CD1c-positive myeloid dendritic cell (primary cell): Measurements from ENCODE around the gene C10orf95.

Experiments used
- DNase-seq: peaks from one replicate; pipeline ENCODE4 v3.0.0-alpha.2; 2016; ENCODE audit errors: extremely low spot score

C10orf95 gene

DNA sequence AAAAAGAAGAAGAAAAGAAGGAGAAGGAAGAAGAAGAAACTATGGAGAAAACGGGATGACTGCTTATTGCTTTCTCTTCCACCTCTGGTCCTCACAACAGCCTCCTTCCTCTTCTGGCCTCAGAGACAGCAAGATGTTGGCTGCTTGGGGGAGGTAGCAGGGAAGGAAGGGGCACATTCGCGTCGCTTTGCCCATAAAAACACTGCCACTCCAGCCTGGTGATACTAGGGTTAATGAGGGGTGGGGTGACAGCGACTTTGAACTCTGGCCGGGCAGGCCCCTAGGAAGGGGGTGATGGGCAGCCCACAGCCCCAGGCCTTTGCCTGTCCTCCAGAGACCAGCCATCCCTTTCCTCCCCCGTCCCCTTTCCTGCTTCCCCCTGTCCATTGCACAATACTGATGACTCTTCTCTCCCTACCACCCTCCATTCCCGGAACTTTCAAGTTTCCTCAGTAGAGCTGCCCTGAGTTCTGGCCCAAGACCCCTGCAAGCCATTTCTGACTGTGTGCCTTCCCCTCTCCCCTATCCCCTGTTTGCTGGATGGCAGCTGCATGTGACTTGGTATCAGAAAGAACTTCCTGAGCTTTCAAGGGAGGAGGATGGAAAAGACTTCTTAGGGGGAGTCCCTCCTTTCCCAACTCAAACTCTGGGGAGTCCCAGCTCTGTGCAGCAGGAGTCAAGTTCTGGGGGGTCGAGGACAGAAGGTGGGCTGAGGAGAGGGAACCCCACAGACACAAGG lies 16.8 kb downstream of the C10orf95 start:
- DNase-seq: peak; percentile 62

DNA sequence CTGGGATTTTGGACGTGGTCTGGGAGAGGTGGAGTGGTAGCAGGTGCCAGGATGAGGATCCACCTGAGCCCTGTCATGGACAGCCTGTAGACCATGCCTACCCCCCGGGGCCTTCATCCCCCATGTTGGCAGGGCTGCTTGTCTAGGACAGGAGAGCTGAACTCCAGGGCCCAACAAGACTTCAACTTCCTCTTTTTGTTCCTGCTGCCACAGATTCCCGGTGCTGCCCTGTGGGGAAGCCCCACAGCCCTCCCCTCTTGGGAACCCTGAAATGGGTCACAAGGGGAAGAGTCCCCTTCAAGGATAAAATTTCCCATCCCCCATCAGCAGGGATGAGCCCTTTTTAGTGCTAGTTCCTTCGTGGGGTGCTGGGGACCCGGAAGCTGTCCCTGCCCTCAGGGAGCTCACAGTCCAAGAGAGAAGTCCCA lies 17.7 kb downstream of the C10orf95 start:
- DNase-seq: peak; percentile 66

DNA sequence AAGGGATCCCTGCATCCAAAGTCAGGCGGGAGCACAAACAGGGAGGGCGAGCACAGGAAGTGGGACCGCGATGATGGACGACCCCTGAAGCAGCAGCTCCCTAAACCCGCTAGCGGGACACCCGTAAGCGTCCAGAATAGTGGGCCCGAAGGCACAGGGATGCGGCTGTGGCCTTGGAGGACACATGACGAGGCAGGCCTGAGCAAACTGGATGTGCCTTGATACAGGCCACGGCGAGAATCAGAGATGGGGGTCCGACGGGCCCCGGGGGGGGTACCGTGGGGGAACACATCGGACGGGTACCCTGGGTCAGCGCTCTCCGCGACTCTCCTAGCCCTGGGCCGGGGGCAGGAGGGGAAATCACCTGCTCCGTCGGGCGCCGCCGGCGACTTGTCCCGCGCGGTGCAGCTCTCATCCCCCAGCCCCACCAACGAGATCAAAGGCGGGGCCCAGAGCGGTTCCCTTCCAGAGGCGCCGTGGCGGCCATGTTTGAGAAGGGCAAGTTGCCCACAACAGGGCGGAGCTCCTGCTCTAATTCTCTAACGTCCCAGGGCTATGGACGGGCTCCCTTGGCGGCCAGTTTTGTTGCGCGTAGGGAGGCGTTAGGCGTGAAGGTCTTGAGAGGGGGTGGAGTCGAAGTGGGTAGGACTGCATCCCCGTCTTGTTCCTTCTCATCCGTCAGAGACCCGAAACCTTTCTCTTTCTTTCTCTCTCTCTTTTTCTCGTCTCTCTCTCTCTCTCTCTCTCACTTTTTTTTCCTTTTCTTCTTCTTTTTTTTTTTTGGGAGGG lies 19.0 kb downstream of the C10orf95 start, which contains the start of gene CUEDC2:
Gene CUEDC2 (minus strand): TSS at position 413 of the 789 bp plus-strand sequence. CDS start 7,386 bp downstream, outside the sequence.
- peak; percentile 98 for DNase-seq

DNA sequence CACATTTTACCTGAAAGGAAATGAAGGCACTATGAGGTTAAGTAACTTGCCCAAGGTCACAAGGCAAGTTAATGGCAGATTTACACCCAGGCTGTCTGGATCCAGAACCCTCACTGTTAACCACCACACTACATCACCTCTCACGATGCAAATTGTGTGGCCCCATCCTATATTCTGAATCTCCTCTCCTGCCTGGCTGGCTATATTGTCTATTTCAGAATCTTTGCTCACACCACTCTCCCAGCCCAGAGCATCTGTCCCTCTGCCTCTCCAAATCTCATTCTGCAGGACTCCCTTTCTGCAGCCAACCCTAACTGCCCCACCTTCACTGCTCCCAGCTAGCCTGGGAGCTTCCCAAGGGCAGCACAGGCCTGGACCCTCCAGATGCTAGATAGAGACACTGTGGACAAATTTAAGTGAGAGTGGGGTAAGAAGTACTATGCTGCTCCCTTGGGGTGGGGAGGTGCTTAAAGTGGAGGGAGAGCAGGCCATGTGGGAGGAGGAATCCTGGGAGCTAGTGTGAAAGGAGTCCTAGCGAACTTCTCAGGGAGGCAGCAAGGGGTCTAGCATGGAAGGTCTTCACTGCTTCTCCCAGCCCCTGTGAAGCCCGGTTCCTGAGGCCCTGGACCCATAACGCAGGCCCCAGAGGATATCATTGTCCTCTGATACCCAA lies 19.8 kb downstream of the C10orf95 start:
- DNase-seq: no peak

DNA sequence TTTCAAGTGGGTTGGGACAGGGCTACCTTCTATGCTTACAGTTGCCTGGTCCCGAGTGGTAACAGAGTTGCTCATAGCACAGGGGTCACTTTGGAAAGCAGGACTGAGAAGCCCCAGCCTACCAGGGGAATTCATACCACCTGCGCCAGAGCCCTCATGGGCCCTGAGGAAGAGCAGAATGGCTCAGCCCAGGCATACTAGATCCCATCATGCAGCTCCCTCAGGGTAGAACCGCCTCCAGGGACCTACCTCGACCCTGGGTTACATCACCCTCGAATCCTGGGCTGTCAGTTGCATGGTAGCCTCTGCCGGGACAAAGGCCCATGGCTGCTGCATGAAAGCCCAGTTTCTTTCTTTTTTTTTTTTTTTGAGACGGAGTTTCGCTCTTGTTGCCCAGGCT lies 21.9 kb downstream of the C10orf95 start:
- no peak for DNase-seq

DNA sequence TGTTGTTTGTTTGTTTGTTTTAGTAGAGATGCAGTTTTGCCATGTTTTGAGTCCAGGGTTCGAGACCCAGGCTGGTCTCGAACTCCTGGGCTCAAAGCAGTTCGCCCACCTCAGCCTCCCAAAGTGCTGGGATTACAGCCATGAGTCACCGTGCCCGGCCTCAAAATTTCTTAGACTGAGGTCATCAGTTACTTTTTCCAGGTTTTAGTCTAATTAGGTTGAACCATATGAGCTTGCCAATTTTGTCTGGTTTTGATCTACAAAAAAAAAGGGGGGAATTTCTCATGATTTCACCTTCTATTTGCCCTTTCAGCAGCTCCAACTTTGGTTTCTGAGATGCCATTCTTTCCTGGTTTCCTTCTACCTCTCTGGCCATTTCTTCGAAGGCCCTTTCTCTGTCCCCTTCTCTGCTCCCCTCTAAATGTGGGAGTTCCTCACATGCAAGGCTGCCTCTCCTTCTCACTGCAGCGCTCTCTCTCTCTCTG lies 24.5 kb downstream of the C10orf95 start:
- DNase-seq: no peak

DNA sequence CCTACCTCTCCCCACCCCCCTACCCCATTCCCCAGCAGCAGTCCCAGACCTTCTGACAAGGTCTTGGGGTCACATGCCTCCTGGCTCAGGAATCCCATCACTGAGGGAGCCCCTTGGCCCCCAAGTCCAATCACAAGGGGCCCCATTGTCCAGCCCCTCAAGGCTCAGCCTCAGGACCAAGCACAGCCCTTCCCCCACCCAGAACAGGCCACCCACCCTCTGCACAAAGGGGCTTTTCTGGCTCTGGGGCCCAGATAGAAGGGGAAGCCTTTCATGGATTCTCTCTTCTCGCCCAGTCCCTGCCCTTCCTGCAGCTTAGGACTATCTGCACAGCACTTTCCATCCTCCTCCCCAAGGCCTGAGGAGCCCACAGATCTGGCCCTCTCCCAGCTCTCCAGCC lies 25.9 kb downstream of the C10orf95 start:
- no peak for DNase-seq

DNA sequence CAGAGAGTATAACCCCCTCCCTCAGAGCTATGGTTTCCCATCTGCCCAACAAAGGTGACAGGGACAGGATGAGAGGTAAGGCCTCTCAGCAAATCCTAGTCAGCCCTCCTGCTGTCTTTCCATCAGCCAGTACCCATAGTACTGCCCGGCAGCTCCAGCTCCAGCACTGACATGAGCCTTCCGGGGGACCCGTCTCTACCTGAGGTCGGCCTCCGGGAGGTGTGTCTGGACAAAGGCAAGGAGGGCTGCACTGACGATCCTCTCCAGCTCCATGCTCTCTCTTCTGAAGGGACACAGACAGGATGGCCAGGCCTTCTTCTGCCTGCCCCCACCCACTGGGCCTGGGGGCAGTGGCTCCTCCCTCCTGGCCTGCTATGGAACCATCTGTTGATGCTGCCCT lies 26.4 kb downstream of the C10orf95 start:
- no peak for DNase-seq

DNA sequence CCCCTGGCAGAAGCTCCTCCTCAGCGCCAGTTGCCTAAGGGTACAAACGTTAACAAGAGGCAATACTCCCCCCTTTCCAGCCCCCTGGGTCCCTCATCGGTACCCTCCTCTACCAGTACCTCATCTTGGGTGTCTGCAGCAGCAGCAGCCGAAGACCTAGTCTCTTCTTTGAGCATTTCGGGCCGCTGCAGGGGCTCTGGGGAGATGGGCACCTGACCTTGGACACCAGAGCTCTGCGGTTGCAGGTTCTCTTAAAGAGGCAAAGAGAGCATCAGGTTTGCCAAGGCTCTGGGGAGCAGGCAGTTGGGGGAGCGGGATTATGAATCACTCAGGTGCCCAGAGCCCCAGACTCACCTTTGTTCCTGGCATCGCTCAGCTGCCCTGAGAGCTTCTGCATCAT lies 27.2 kb downstream of the C10orf95 start:
- no peak for DNase-seq

DNA sequence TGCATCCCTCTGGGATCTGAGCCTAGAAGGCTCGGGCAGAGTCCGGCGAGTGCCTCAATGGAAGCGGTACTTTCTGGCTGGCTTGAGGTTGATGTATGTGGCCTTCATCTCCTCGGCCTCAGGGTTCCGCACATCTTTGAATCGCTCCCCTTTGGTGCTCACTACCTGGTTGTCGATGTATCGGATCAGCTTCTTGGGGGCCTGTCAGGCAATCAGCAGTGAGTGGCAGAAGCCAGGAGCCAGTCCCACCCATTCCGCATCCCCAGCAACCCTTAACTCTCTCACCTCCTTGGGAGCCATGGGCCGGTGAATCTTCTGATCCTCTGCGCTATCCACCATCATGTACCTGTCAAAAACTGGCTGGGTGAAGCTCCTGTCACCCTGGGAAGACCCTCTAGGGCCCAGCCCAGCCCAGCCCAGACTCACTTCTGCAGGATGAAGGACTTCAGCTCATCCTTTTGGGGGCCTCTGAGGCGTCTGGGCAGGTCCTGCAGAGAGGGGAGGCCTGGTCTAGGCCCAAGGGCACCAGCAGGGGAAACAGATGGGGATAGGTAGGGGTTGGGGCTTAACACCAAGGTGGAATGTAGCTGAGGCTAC lies 27.9 kb downstream of the C10orf95 start:
- DNase-seq: no peak

DNA sequence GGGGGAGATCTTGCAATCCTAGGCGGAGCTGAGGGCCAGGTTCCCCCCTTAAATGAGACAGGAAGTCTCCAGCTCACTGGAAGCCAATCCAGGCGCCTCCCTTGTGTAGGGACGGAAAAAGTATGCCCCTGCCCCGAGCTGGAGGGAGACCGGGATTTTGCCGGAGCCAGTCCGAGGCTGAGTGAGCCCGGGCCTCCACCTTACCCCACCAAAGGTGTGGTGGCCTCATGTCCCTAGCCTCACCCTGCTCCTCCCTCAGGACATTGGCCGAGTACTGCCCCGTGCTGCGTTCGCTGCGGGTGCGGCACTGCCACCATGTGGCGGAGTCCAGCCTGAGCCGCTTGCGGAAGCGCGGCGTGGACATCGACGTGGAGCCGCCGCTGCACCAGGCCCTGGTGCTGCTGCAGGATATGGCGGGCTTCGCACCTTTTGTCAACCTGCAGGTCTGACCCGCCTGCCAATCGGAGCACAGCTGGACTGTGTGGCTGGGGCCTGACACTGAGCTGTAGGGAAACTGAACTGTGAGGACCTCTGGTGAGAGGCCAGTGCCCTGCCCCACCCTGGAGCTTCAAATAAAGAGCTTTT lies 28.7 kb downstream of the C10orf95 start:
- peak; percentile 85 for DNase-seq

DNA sequence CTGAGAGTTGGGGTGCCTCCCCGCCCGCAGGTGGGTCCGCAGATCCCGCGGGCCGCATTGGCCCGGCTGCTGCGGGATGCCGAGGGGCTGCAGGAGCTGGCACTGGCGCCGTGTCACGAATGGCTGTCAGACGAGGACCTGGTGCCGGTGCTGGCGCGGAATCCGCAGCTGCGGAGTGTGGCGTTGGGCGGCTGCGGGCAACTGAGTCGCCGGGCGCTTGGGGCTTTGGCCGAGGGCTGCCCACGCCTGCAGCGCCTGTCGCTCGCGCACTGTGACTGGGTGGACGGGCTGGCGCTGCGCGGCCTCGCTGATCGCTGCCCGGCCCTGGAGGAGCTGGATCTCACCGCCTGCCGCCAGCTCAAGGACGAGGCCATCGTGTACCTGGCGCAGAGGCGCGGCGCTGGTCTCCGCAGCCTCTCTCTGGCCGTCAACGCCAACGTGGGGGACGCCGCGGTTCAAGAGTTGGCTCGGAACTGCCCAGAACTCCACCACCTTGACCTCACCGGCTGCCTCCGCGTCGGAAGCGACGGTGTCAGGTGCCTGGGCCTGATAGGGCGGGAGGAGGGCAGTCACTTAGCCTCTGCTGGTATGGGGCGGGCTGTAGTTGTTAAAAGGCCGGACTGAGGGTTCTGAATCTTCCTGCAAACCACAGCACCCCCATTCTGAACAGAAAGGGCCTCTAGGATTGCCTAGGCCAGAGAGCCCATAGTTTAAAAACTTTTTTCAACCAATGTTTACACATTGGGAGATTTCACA lies 29.4 kb downstream of the C10orf95 start:
- peak; percentile 43 for DNase-seq

DNA sequence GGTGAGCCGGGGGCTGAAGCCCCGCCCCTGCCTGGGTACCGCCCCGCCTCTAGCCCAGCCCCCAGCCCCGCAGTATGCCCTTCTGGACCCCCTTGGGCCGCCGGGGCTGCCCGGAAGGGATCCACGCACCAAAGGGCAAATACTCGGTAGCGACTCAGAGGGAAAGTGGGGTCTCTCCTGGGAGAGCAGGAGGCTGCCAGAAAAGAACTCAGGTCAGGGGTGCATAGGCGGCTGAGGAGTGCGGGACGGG lies 29.9 kb downstream of the C10orf95 start:
- DNase-seq: no peak

DNA sequence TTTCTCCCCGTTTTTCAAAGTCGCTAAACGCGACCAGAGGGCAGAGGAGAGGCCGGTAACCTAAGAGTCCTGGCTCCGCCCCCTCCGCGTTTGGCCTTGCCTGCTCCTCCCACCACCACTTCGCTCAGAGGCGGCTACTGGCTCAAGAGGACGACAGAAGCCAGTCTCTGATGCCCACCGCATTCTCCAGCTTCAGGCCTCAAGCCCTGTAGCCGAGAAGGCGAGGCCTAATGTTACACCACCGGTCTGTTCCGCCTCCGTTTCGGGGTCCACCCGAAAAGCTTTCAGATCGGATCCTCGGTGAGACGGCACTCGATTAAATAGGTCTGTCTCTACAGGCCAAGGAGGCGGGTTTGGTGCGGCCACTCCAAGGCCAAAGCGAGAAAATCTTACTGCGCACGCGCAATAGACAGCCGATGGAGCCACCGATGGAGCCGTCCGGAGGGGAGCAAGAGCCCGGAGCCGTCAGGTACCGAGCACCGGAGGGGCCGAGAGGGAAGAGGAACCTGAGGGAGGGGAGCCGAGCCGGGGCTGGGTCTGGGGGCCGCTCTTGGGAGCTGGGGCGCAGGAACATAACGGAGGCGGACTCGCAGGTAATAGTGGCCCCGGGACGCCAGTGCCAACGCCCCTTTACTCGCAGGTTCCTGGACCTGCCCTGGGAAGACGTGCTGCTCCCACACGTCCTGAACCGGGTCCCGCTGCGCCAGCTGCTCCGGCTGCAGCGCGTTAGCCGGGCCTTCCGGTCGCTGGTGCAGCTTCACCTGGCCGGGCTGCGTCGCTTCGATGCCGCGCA lies 30.4 kb downstream of the C10orf95 start, which contains the start of gene FBXL15:
Gene FBXL15 (plus strand): TSS at position 123 of the 793 bp plus-strand sequence. CDS start 294 bp downstream, at position 417.
- DNase-seq: peak; percentile 99

DNA sequence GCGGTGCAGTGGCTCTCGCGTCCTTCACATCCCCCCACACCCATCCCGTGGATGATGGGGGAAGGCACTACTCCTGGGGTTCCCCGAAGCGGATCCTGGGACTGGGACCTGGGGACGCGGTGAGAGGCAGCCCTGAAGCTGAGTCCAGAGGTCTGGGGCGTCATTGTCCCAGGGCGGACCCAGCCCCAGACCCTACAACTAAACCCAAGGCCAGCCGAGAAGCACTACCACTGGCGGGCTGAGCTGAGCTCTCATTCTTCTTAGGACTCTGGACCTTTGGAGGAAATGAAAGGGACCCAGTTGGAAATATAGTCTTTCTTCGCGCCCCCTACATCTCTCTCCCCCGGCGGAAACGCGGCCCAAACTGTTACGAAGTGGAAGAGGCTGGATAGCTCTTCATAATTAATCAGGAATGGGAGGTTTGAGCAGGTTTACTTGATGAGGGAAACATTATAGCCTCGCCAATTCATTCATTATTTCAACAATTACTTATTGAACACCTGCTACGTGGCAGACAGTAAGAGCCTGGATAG lies 31.1 kb downstream of the C10orf95 start:
- DNase-seq: no peak

DNA sequence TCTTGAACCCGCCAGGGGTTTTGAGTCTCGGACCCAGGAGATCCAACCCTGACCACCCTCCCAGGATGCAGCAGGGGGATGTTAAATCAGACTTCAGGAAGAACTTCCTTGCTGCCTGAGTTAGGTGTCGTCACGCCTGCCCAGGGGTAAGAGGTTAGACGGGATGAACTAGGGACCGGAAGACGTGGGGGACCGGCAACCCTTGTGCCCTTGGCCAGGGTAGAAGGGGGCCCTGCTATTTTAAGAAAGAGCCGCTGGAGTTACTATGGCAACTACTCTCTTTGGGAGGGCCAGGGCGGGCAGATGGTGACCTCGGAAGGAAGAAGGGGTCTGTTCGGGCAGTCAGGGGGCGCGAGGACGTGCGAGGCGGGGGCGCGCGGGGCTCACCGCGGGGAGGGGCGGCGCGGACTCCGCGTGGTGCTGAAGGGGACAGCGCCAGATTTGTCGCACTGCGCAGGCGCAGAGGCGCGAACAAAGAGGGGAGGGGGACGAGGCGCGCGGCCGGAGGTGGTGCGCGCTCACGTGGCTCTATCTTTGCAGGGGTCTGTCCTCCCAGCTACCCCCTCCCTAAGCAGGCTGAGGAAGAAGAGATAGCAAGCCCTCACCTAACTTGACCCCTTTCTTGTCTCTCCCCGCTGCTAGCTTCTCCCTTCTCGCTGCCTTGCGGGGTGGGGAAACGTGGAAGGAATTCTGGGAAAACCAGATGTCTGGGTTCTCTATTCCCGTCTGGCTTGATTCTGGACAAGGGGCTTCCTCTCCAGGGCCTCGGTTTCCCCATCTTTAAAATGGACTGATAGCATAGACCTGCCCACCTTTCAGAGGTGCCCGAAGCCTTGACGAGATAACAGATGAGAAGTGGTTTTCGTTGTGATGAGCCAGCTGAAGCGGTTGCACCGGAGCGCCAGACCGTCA lies 31.8 kb downstream of the C10orf95 start:
- DNase-seq: peak; percentile 66

DNA sequence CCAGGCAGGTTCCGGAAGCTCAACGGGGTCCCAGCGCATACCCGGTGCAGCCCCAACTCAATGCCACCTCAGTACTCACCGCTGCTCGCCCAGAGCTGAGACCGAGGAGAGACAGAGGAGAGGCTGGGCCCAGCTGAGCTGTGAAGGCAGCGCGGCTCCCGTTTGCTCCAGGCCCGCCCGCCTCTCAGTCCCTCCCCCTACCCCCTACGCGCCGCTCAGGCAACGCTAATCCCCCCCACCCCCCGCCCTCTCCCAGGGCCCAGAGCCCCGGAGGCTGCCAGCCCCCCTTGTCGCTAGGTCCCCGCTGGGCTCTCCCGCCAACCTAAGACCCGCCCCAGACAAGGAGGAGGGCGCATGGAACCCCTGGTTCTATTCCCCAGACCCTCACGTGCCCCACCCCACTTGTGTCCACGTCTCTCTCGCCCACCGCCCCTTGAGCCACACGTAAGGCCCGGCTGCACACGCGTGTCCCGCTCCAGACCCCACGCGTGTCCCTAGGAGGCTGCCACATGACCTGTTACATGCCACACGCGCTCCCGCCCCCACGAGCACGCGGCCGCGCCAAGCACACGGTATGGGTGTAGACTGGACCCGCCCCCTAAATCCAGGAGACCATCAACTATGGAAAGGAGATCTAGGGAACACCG lies 32.6 kb downstream of the C10orf95 start, which contains the start of gene PSD:
Gene PSD (minus strand): TSS at position 164 of the 647 bp plus-strand sequence. CDS start 1,747 bp downstream, outside the sequence.
- peak; percentile 12 for DNase-seq

DNA sequence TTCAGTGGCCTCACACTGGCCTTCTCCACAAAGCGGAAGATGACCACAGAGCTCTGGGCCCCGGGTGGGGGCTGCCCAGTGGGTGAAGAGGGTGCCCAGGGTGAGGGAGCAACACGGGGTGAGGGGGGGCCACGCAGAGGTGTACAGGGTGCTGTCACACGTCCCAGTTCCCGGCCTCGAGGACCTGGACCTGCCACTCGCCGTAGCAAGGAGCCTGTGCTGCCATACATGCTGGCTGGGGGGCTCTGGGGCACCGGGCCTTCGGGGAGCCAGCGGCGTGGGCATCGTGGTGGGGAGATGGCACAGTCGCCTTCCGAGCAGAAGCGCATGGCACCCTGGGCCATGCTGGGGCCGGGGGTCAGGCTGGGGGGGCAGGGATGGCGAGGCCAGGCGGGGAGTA lies 34.6 kb downstream of the C10orf95 start:
- DNase-seq: no peak
